Measurements from ENCODE around the gene LMX1B.

Gene LMX1B

GRCh38 chr9:126605792-126606482, 7.8 kb upstream of the LMX1B start:
- DNase-seq: no peak

GRCh38 chr9:126606483-126606870, 7.3 kb upstream of the LMX1B start:
- DNase-seq: no peak

- DNase-seq: no peak
Measured at GRCh38 chr9:126607086-126607485, 6.6 kb upstream of the LMX1B start.

- DNase-seq: no peak
Measured at GRCh38 chr9:126607731-126608130, 6.0 kb upstream of the LMX1B start.

GRCh38 chr9:126608551-126608950, 5.2 kb upstream of the LMX1B start:
- DNase-seq: no peak

- no peak for DNase-seq
Measured at GRCh38 chr9:126609191-126609590, 4.5 kb upstream of the LMX1B start.

GRCh38 chr9:126609711-126610388, 3.9 kb upstream of the LMX1B start:
- DNase-seq: no peak

GRCh38 chr9:126611193-126611591, 2.5 kb upstream of the LMX1B start:
- no peak for DNase-seq

- DNase-seq: peak; percentile 58
Measured at GRCh38 chr9:126611592-126612325, 2.0 kb upstream of the LMX1B start.

- no peak for DNase-seq
Measured at GRCh38 chr9:126612326-126612812, 1.4 kb upstream of the LMX1B start.

GRCh38 chr9:126612813-126613641, 701 bp upstream of the LMX1B start:
- no peak for DNase-seq

- DNase-seq: no peak
Measured at GRCh38 chr9:126614088-126614454, 343 bp downstream of the LMX1B start.

GRCh38 chr9:126614455-126615244, 922 bp downstream of the LMX1B start:
- no peak for DNase-seq

GRCh38 chr9:126615245-126615790, 1.6 kb downstream of the LMX1B start:
- DNase-seq: no peak

GRCh38 chr9:126615791-126616447, 2.2 kb downstream of the LMX1B start:
- no peak for DNase-seq

GRCh38 chr9:126616521-126616976, 2.8 kb downstream of the LMX1B start:
- DNase-seq: no peak

- DNase-seq: no peak
Measured at GRCh38 chr9:126617003-126617822, 3.5 kb downstream of the LMX1B start.

GRCh38 chr9:126617823-126618165, 4.1 kb downstream of the LMX1B start:
- DNase-seq: no peak

GRCh38 chr9:126618190-126618584, 4.5 kb downstream of the LMX1B start:
- no peak for DNase-seq
